ENCODE measurements around the gene PLEKHA5.
"Not testable (repeated sequence)": the region's sequence is repeated elsewhere in the genome, so short reads cannot be mapped to it uniquely, and the experiment has no call there.

GRCh38 chr12:19392644-19393043 is 263.1 kb downstream of the PLEKHA5 start:
- not testable (repeated sequence) for TF ChIP-seq POLR2A, POLR2AphosphoS5 (IDR thresholded peaks at IDR 0.05)
- TF ChIP-seq, protein P1, sequence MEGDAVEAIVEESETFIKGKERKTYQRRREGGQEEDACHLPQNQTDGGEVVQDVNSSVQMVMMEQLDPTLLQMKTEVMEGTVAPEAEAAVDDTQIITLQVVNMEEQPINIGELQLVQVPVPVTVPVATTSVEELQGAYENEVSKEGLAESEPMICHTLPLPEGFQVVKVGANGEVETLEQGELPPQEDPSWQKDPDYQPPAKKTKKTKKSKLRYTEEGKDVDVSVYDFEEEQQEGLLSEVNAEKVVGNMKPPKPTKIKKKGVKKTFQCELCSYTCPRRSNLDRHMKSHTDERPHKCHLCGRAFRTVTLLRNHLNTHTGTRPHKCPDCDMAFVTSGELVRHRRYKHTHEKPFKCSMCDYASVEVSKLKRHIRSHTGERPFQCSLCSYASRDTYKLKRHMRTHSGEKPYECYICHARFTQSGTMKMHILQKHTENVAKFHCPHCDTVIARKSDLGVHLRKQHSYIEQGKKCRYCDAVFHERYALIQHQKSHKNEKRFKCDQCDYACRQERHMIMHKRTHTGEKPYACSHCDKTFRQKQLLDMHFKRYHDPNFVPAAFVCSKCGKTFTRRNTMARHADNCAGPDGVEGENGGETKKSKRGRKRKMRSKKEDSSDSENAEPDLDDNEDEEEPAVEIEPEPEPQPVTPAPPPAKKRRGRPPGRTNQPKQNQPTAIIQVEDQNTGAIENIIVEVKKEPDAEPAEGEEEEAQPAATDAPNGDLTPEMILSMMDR (IDR thresholded peaks at IDR 0.05) = not testable (repeated sequence)
